ENCODE measurements around the gene KIAA1614.

KIAA1614 gene

GRCh38 chr1:180907313-180908055 lies 5.2 kb upstream of the KIAA1614 start:
- no peak for DNase-seq

- no peak for DNase-seq
Observed at GRCh38 chr1:180908074-180908765, 4.5 kb upstream of the KIAA1614 start.

- DNase-seq = no peak
Observed at GRCh38 chr1:180909005-180909414, 3.7 kb upstream of the KIAA1614 start.

GRCh38 chr1:180909462-180909976 lies 3.2 kb upstream of the KIAA1614 start:
- DNase-seq = no peak

GRCh38 chr1:180911640-180912191 lies 981 bp upstream of the KIAA1614 start:
- DNase-seq = no peak

GRCh38 chr1:180912211-180912800 lies 391 bp upstream of the KIAA1614 start:
- no peak for DNase-seq

GRCh38 chr1:180915426-180915965 lies 2.8 kb downstream of the KIAA1614 start:
- no peak for DNase-seq

GRCh38 chr1:180916012-180916770 lies 3.5 kb downstream of the KIAA1614 start:
- no peak for DNase-seq

GRCh38 chr1:180916771-180917170 lies 4.1 kb downstream of the KIAA1614 start:
- DNase-seq = no peak

GRCh38 chr1:180917306-180918065 lies 4.8 kb downstream of the KIAA1614 start:
- no peak for DNase-seq

GRCh38 chr1:180918519-180918918 lies 5.8 kb downstream of the KIAA1614 start:
- DNase-seq = no peak

GRCh38 chr1:180919183-180919700 lies 6.5 kb downstream of the KIAA1614 start:
- DNase-seq = no peak

GRCh38 chr1:180920193-180920592 lies 7.5 kb downstream of the KIAA1614 start:
- no peak for DNase-seq

GRCh38 chr1:180920702-180921101 lies 8.0 kb downstream of the KIAA1614 start:
- no peak for DNase-seq

- no peak for DNase-seq
Observed at GRCh38 chr1:180921386-180921785, 8.7 kb downstream of the KIAA1614 start.

GRCh38 chr1:180921891-180922630 lies 9.4 kb downstream of the KIAA1614 start:
- DNase-seq = no peak

GRCh38 chr1:180922631-180923015 lies 9.9 kb downstream of the KIAA1614 start:
- no peak for DNase-seq

GRCh38 chr1:180923021-180923841 lies 10.5 kb downstream of the KIAA1614 start:
- peak; percentile 12 for DNase-seq

- DNase-seq = no peak
Observed at GRCh38 chr1:180923887-180924286, 11.2 kb downstream of the KIAA1614 start.

GRCh38 chr1:180924939-180925338 lies 12.2 kb downstream of the KIAA1614 start:
- DNase-seq = no peak
